ENCODE data around the gene RABGAP1L. TPM values are rescaled to one million over a fixed set of nuclear protein-coding genes. Genes with fewer than 3 reads are reported as not detected.

The RABGAP1L gene
- total and polyA plus RNA-seq, 2 of the 4 experiments (the other 2 are of a cell fraction): 7.9 to 26.7 TPM

DNA sequence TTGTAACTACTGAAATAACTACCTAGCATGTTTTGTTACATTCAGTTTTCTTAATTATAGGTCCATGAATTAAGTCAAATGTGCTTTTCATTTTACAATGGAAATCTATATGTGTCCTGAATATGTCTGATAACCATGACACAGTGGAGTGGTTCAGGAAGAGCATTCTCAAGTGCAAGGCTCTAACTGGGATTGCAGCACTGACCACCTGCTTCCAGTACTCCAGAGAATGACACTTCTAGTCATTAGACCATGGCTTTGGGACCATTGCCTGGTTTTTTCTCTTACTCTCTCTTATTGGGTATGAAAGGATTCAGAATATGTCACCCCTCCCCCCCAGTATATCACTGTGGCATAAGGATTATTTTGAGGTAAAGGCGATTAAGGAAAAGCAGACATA is 635.5 kb downstream of the RABGAP1L start:
- H3K9me1 ChIP-seq (ENCODE audit: insufficient read depth, low read length): peaks cover under 1% of the 10 kb centered on the region; the same call in 1 of the 2 replicates
- no peak overlapping the region for H2BK5ac ChIP-seq (ENCODE audit: low read depth, low read length, poor library complexity, severe bottlenecking)
- H3K56ac ChIP-seq (ENCODE audit: extremely low read depth, insufficient read depth, low read length): no peak overlapping the region
- no peak overlapping the region for H2BK15ac ChIP-seq (ENCODE audit: low read depth, low read length)
- peaks cover 6% of the 10 kb centered on the region; the same call in 1 of the 2 replicates for H3K27me3 ChIP-seq (ENCODE audit: control insufficient read depth, insufficient read depth, low read length)
- no peaks in the 10 kb centered on the region for H3K9me3 ChIP-seq (ENCODE audit: control insufficient read depth, insufficient read depth, low read length)
- H4K91ac ChIP-seq (ENCODE audit: insufficient read depth, low read depth, low read length): no peak overlapping the region
- H2AK5ac ChIP-seq (ENCODE audit: low read depth, low read length): no peak overlapping the region
- H3K36me3 ChIP-seq (ENCODE audit: control insufficient read depth, insufficient read depth, low read length): no peaks in the 10 kb centered on the region
- H2AK9ac ChIP-seq (replicated peaks; ENCODE audit: low read depth, low read length, poor library complexity): no peak overlapping the region
- CTCF ChIA-PET: no interaction called here
- H3K79me1 ChIP-seq (ENCODE audit: low read depth in 1 of 2, low read length in 2 of 2): no peaks in the 10 kb centered on the region
- H2BK120ac ChIP-seq (ENCODE audit: low read depth, low read length): no peak overlapping the region
- H4K8ac ChIP-seq (ENCODE audit: low read depth in 2 of 2, low read length in 2 of 2): no peak overlapping the region
- H3K4me1 ChIP-seq (ENCODE audit: control insufficient read depth, insufficient read depth, low read length): no peaks in the 10 kb centered on the region
- no peak overlapping the region for H3K9ac ChIP-seq (ENCODE audit: low read depth, low read length)
- POLR2A ChIA-PET (ENCODE audit: unreplicated experiment): no interaction called here
- dilution Hi-C loops (cut with HindIII; ENCODE audit: low sequenced_read_pairs, unreplicated experiment) (no loop called here), intact Hi-C loops (cut with micrococcal nuclease) (loop anchor here (5.0 kb wide), 1 partner anchor 202 kb away; the partner anchor contains the start of gene CACYBP), in situ Hi-C loops (cut with MboI; ENCODE audit: low sequenced_read_pairs) (no loop called here)
- no peak overlapping the region for H2AFZ ChIP-seq (replicated peaks; ENCODE audit: low read length, poor library complexity)
- no peak overlapping the region for H2BK20ac ChIP-seq (ENCODE audit: low read depth, low read length)
- H4K20me1 ChIP-seq (ENCODE audit: insufficient read depth, low read length): peaks cover 3% of the 10 kb centered on the region; the same call in 1 of the 2 replicates
- ATAC-seq (ENCODE audit: low read depth) (no peak), DNase-seq (no peak)
- no peak overlapping the region for H3K14ac ChIP-seq (replicated peaks; ENCODE audit: low read depth, low read length)
- no peak overlapping the region for H3K23ac ChIP-seq (ENCODE audit: low read depth, low read length)
- H3K4me3 ChIP-seq (ENCODE audit: insufficient read depth, low read depth, low read length): no peak overlapping the region
- no TSS peak for BruUV-seq (replicated peaks)
- H3K27ac ChIP-seq (ENCODE audit: insufficient read depth, low read length): no peak overlapping the region
- TF ChIP-seq RAD21 (IDR thresholded peaks at IDR 0.05; ENCODE audit: low read length) (no peak), MXI1 (IDR thresholded peaks at IDR 0.05; ENCODE audit: borderline replicate concordance, low read depth, low read length) (no peak)
- TF ChIP-seq, protein P1, sequence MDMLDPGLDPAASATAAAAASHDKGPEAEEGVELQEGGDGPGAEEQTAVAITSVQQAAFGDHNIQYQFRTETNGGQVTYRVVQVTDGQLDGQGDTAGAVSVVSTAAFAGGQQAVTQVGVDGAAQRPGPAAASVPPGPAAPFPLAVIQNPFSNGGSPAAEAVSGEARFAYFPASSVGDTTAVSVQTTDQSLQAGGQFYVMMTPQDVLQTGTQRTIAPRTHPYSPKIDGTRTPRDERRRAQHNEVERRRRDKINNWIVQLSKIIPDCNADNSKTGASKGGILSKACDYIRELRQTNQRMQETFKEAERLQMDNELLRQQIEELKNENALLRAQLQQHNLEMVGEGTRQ (IDR thresholded peaks at IDR 0.05; ENCODE audit: low read depth, low read length): no peak
- no peak overlapping the region for H4K5ac ChIP-seq (ENCODE audit: low read depth, low read length)
- WGBS, 2 experiments (ENCODE audit: extremely low coverage in 2 of 2, insufficient read length in 1 of 2): no CpG with 5 or more reads among the region's 1 CpG
- no peak overlapping the region for H3K4ac ChIP-seq (ENCODE audit: low read depth, low read length)
- H3K4me2 ChIP-seq (ENCODE audit: low read depth, low read length): no peak overlapping the region
- no peak overlapping the region for H3K18ac ChIP-seq (ENCODE audit: low read depth, low read length)
